Neural progenitor cell (in vitro differentiated cells): Measurements from ENCODE around the gene FANCD2.

Source experiments
- CTCF ChIP-seq: fragments of 200-600 bp; sonication (generic); IDR thresholded peaks from 2 replicates; pipeline ENCODE4 v1.5.1; 2017; ENCODE audit warnings: antibody characterized with exemption, mild to moderate bottlenecking
- EZH2 ChIP-seq: fragments of 200-600 bp; sonication (generic); IDR thresholded peaks from 2 replicates; pipeline ENCODE4 v1.6.1; 2017; ENCODE audit warnings: antibody characterized with exemption, mild to moderate bottlenecking, moderate library complexity

- TF ChIP-seq CTCF (no peak), EZH2 (no peak)
These were observed 14.8 kb downstream of the FANCD2 start for GRCh38 chr3:10041034-10041433.
